Neural progenitor cell (in vitro differentiated cells): ENCODE results near the gene GHR.

Source experiments
- EZH2 ChIP-seq: fragments of 200-600 bp; sonication (generic); IDR thresholded peaks from 2 replicates; pipeline ENCODE4 v1.6.1; 2017; ENCODE audit warnings: antibody characterized with exemption, mild to moderate bottlenecking, moderate library complexity
- EZH2phosphoT487 ChIP-seq: fragments of 200-600 bp; sonication (generic); IDR thresholded peaks from 2 replicates; pipeline ENCODE4 v1.6.1; 2017; ENCODE audit warnings: antibody characterized with exemption
- TF ChIP-seq, protein P1 (sequence below): fragments of 200-600 bp; sonication (generic); IDR thresholded peaks from 2 replicates; pipeline ENCODE4 v1.5.1; 2017; ENCODE audit warnings: antibody characterized with exemption, mild to moderate bottlenecking

DNA sequence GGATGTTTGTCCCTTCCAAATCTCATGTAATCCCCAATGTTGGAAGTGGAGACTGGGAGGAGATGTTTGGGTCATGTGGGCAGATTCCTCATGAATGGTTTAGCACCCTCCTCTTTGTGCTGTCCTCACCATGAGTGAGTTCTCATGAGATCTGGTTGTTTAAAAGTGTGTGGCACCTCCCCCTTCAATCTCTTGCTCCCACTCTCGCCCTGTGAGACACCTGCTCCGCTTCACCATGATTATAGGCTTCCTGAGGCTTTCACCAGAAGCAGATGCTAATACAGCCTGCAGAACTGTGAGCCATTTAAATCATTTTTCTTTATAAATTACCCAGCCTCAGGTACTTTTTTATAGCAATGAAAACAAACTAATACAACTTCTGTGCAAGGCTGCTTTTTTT, 206.0 kb downstream of the GHR start:
- TF ChIP-seq, protein P1, sequence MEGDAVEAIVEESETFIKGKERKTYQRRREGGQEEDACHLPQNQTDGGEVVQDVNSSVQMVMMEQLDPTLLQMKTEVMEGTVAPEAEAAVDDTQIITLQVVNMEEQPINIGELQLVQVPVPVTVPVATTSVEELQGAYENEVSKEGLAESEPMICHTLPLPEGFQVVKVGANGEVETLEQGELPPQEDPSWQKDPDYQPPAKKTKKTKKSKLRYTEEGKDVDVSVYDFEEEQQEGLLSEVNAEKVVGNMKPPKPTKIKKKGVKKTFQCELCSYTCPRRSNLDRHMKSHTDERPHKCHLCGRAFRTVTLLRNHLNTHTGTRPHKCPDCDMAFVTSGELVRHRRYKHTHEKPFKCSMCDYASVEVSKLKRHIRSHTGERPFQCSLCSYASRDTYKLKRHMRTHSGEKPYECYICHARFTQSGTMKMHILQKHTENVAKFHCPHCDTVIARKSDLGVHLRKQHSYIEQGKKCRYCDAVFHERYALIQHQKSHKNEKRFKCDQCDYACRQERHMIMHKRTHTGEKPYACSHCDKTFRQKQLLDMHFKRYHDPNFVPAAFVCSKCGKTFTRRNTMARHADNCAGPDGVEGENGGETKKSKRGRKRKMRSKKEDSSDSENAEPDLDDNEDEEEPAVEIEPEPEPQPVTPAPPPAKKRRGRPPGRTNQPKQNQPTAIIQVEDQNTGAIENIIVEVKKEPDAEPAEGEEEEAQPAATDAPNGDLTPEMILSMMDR: no peak
- no peak for TF ChIP-seq EZH2
- TF ChIP-seq EZH2phosphoT487: no peak
